ENCODE measurements around the gene TPSAB1.
A peak's percentile ranks its signal among the peaks of the same experiment; 100 is the strongest.

Gene TPSAB1

DNA sequence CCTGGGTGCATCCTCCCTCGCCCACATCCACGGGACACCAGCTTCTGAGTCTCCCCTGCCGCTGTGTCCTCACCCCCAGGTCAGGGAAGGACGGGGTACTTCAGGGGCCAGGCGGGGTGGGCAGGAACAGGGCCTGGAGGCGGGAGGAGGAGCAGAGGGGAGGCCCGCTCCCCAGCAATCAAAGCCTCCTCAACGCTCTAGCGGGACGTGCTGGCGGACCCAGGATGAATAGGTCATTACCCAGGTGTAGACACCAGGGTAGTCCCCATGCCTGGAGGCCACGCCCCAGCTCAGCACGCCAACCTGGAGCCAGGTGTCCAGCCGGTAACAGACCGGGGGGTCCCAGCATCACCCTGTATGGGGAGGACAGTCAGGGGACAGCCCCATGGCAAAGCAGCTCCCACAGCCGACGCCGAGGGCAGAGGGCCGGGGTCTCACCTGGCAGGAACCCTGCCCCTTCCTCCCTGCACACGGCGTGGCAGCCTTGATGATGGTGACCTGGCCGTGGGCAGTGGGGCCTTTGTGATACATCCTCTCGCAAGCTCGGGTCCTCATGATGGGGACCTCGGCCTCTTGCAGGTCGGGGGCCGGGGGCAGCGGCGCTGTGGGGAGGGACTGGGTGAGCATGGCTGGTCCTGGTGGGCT lies 39.6 kb downstream of the TPSAB1 start:
- no peak overlapping the region for H2BK12ac ChIP-seq (ENCODE audit: low read length in 2 of 2)
- no peak overlapping the region for H2BK120ac ChIP-seq (ENCODE audit: low read depth, low read length)
- no peak overlapping the region for H3K4ac ChIP-seq (ENCODE audit: low read depth in 1 of 2, low read length in 2 of 2)
- no peak overlapping the region for H2AFZ ChIP-seq (ENCODE audit: low read depth, low read length)
- no peak overlapping the region for H3K14ac ChIP-seq (ENCODE audit: low read length in 2 of 2)
- no peak for DNase-seq
- H3K27ac ChIP-seq (ENCODE audit: low read length, poor library complexity, severe bottlenecking), result no peak overlapping the region
- no peaks in the 10 kb centered on the region for H3K9me3 ChIP-seq (ENCODE audit: control insufficient read depth, low read length)
- H3K4me1 ChIP-seq (ENCODE audit: control insufficient read depth, insufficient read depth, low read depth, low read length), result peaks cover 12% of the 10 kb centered on the region
- 91% methylated on average over 29 of the region's 29 CpGs for WGBS
- H3K4me2 ChIP-seq (ENCODE audit: low read length, poor library complexity, severe bottlenecking), result no peak overlapping the region
- no peak overlapping the region for H4K8ac ChIP-seq (ENCODE audit: low read length)
- no peak overlapping the region for H3K4me3 ChIP-seq (ENCODE audit: insufficient read depth in 1 of 2, low read depth in 1 of 2, low read length in 2 of 2)
- H3K79me1 ChIP-seq (replicated peaks; ENCODE audit: low read length, poor library complexity, severe bottlenecking), result no peaks in the 10 kb centered on the region
- no peak overlapping the region for H2AK5ac ChIP-seq (ENCODE audit: low read length, severe bottlenecking)
- no peak overlapping the region for H3K9ac ChIP-seq (ENCODE audit: low read length)
- H3K23ac ChIP-seq (ENCODE audit: low read length in 2 of 2), result no peak overlapping the region
- H3K27me3 ChIP-seq (ENCODE audit: control insufficient read depth in 1 of 2, insufficient read depth in 1 of 2, low read length in 2 of 2), result peaks cover 43 to 79% of the 10 kb centered on the region in 2 experiments
- no peak overlapping the region for H4K91ac ChIP-seq (ENCODE audit: low read length)
- H2BK15ac ChIP-seq (ENCODE audit: low read depth, poor library complexity, severe bottlenecking), result no peak overlapping the region
- no peak overlapping the region for H3K18ac ChIP-seq (ENCODE audit: low read depth in 1 of 2, low read length in 2 of 2)
- no peak overlapping the region for H2BK5ac ChIP-seq (ENCODE audit: low read depth, low read length, poor library complexity, severe bottlenecking)
- H3K36me3 ChIP-seq (ENCODE audit: control insufficient read depth in 1 of 2, insufficient read depth in 2 of 2, low read depth in 1 of 2, low read length in 2 of 2), result no peaks in the 10 kb centered on the region

DNA sequence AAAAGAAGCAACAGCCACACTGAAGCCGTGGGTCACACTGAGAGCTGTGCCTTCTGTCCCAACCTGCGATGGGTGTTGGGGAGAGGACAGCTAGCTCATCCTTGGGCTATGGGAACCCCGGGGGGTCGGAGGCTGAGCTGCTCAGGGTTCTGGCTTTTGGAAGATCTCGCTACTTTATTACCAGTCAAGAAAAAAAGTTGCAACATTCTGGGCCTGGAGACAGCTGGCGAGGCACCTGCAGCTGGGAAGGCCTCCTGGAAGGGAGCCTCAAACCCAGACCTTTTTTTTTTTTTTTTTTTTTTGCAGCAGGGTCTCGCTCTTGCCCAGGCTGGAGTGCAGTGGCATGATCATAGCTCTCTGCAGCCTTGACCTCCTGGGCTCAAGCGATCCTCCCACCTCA lies 40.3 kb downstream of the TPSAB1 start:
- Histone ChIP-seq H3K27me3 (ENCODE audit: control insufficient read depth in 1 of 2, insufficient read depth in 1 of 2, low read length in 2 of 2) (peaks cover 49 to 80% of the 10 kb centered on the region in 2 experiments), H3K4me2 (ENCODE audit: low read length, poor library complexity, severe bottlenecking) (no peak overlapping the region), H3K18ac (ENCODE audit: low read depth in 1 of 2, low read length in 2 of 2) (no peak overlapping the region), H2AK5ac (ENCODE audit: low read length, severe bottlenecking) (no peak overlapping the region), H3K9ac (ENCODE audit: low read length) (no peak overlapping the region), H2AFZ (ENCODE audit: low read depth, low read length) (no peak overlapping the region), H2BK12ac (ENCODE audit: low read length in 2 of 2) (no peak overlapping the region), H2BK15ac (ENCODE audit: low read depth, poor library complexity, severe bottlenecking) (no peak overlapping the region), H2BK5ac (ENCODE audit: low read depth, low read length, poor library complexity, severe bottlenecking) (no peak overlapping the region), H4K91ac (ENCODE audit: low read length) (no peak overlapping the region), H3K4ac (ENCODE audit: low read depth in 1 of 2, low read length in 2 of 2) (no peak overlapping the region), H3K23ac (ENCODE audit: low read length in 2 of 2) (no peak overlapping the region), H3K9me3 (ENCODE audit: control insufficient read depth, low read length) (no peaks in the 10 kb centered on the region), H3K4me3 (ENCODE audit: insufficient read depth in 1 of 2, low read depth in 1 of 2, low read length in 2 of 2) (no peak overlapping the region), H3K36me3 (ENCODE audit: control insufficient read depth in 1 of 2, insufficient read depth in 2 of 2, low read depth in 1 of 2, low read length in 2 of 2) (no peaks in the 10 kb centered on the region), H3K4me1 (ENCODE audit: control insufficient read depth, insufficient read depth, low read depth, low read length) (peaks cover 12% of the 10 kb centered on the region), H3K27ac (ENCODE audit: low read length, poor library complexity, severe bottlenecking) (no peak overlapping the region), H4K8ac (ENCODE audit: low read length) (no peak overlapping the region), H3K14ac (ENCODE audit: low read length in 2 of 2) (no peak overlapping the region), H3K79me1 (replicated peaks; ENCODE audit: low read length, poor library complexity, severe bottlenecking) (no peaks in the 10 kb centered on the region), H2BK120ac (ENCODE audit: low read depth, low read length) (no peak overlapping the region)
- 84% methylated on average over 8 of the region's 8 CpGs for WGBS
- no peak for DNase-seq

DNA sequence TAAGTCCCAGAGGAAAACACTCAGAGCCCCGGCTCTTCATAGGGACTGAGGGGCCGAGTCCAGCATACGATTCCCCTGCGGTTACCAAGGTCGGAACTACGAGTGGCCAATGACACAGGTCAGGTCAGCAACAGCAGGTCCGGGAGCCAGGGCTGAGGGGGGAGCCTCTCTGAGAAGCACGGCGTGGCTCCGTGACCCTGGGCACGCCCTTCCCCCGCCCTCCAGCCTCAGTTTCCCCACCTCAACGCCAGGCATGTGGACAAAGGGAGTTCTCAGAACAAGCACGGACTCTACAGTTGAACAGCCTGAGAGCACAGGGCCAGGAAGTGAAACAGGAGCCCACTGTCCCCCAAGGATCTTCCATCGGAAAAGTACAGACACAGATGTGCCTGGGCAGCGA lies 41.0 kb downstream of the TPSAB1 start:
- Histone ChIP-seq H2BK15ac (ENCODE audit: low read depth, poor library complexity, severe bottlenecking) (no peak overlapping the region), H3K23ac (ENCODE audit: low read length in 2 of 2) (no peak overlapping the region), H2AFZ (ENCODE audit: low read depth, low read length) (no peak overlapping the region), H2BK12ac (ENCODE audit: low read length in 2 of 2) (no peak overlapping the region), H3K27me3 (ENCODE audit: control insufficient read depth in 1 of 2, insufficient read depth in 1 of 2, low read length in 2 of 2) (peaks cover 57 to 84% of the 10 kb centered on the region in 2 experiments), H3K4ac (ENCODE audit: low read depth in 1 of 2, low read length in 2 of 2) (no peak overlapping the region), H2BK120ac (ENCODE audit: low read depth, low read length) (no peak overlapping the region), H2AK5ac (ENCODE audit: low read length, severe bottlenecking) (no peak overlapping the region), H4K91ac (ENCODE audit: low read length) (no peak overlapping the region), H3K79me1 (replicated peaks; ENCODE audit: low read length, poor library complexity, severe bottlenecking) (no peaks in the 10 kb centered on the region), H2BK5ac (ENCODE audit: low read depth, low read length, poor library complexity, severe bottlenecking) (no peak overlapping the region), H3K27ac (ENCODE audit: low read length, poor library complexity, severe bottlenecking) (no peak overlapping the region), H3K9me3 (ENCODE audit: control insufficient read depth, low read length) (no peaks in the 10 kb centered on the region), H3K36me3 (ENCODE audit: control insufficient read depth in 1 of 2, insufficient read depth in 2 of 2, low read depth in 1 of 2, low read length in 2 of 2) (no peaks in the 10 kb centered on the region), H3K4me2 (ENCODE audit: low read length, poor library complexity, severe bottlenecking) (no peak overlapping the region), H3K18ac (ENCODE audit: low read depth in 1 of 2, low read length in 2 of 2) (no peak overlapping the region), H3K14ac (ENCODE audit: low read length in 2 of 2) (no peak overlapping the region), H3K4me1 (ENCODE audit: control insufficient read depth, insufficient read depth, low read depth, low read length) (peaks cover 12% of the 10 kb centered on the region), H4K8ac (ENCODE audit: low read length) (no peak overlapping the region), H3K9ac (ENCODE audit: low read length) (no peak overlapping the region), H3K4me3 (ENCODE audit: insufficient read depth in 1 of 2, low read depth in 1 of 2, low read length in 2 of 2) (no peak overlapping the region)
- DNase-seq, result no peak
- 82% methylated on average over 16 of the region's 16 CpGs for WGBS

DNA sequence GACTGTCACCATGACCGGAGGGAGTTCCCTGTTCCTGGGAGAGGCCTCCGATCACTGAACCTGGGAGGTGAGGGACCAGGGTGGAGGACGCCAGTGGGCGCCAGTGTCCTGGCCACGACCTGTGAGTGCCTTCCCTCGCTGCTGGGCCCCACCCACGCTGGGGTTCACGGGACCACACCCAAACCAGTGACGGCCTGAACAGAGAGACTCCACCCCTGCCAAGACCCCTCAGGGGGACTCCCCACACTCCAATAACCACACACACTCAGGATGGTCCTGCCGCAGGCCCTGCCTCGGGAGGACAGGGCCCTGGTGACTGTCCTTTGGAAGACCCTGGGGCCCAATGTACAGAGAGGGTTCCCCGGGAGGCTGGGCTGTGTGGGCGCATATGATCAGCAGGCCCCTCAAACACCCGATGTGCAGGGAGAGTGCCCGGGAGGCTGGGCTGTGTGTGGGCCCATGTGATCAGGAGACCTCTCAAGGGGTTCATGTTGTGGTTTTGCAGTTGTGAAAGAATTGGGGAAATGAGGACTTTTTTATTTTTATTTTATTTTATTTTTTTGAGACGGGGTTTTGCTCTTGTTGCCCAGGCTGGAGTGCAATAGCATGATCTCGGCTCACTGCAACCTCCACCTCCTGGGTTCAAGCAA lies 41.9 kb downstream of the TPSAB1 start:
- Histone ChIP-seq H3K9me3 (ENCODE audit: control insufficient read depth, low read length) (no peaks in the 10 kb centered on the region), H4K91ac (ENCODE audit: low read length) (peak overlapping the region; percentile 52), H3K4me3 (ENCODE audit: insufficient read depth in 1 of 2, low read depth in 1 of 2, low read length in 2 of 2) (no peak overlapping the region), H2AFZ (ENCODE audit: low read depth, low read length) (no peak overlapping the region), H3K18ac (ENCODE audit: low read depth in 1 of 2, low read length in 2 of 2) (no peak overlapping the region), H3K36me3 (ENCODE audit: control insufficient read depth in 1 of 2, insufficient read depth in 2 of 2, low read depth in 1 of 2, low read length in 2 of 2) (no peaks in the 10 kb centered on the region), H3K79me1 (replicated peaks; ENCODE audit: low read length, poor library complexity, severe bottlenecking) (no peaks in the 10 kb centered on the region), H3K27ac (ENCODE audit: low read length, poor library complexity, severe bottlenecking) (no peak overlapping the region), H2BK120ac (ENCODE audit: low read depth, low read length) (no peak overlapping the region), H3K4me2 (ENCODE audit: low read length, poor library complexity, severe bottlenecking) (no peak overlapping the region), H2AK5ac (ENCODE audit: low read length, severe bottlenecking) (no peak overlapping the region), H2BK15ac (ENCODE audit: low read depth, poor library complexity, severe bottlenecking) (peak overlapping the region; percentile 46), H3K27me3 (ENCODE audit: control insufficient read depth in 1 of 2, insufficient read depth in 1 of 2, low read length in 2 of 2) (peaks cover 59 to 88% of the 10 kb centered on the region in 2 experiments), H3K4ac (ENCODE audit: low read depth in 1 of 2, low read length in 2 of 2) (no peak overlapping the region), H3K4me1 (ENCODE audit: control insufficient read depth, insufficient read depth, low read depth, low read length) (peaks cover 12% of the 10 kb centered on the region), H3K14ac (ENCODE audit: low read length in 2 of 2) (no peak overlapping the region), H2BK12ac (ENCODE audit: low read length in 2 of 2) (no peak overlapping the region), H2BK5ac (ENCODE audit: low read depth, low read length, poor library complexity, severe bottlenecking) (no peak overlapping the region), H3K9ac (ENCODE audit: low read length) (no peak overlapping the region), H4K8ac (ENCODE audit: low read length) (no peak overlapping the region), H3K23ac (ENCODE audit: low read length in 2 of 2) (no peak overlapping the region)
- WGBS, result 85% methylated on average over 17 of the region's 17 CpGs
- DNase-seq, result no peak

All from mesenchymal stem cell (in vitro differentiated cells and primary cell).